Ishikawa (cell line): Measurements from ENCODE around the gene SYT12.

Experiments
- CEBPB ChIP-seq: IDR thresholded peaks from 2 replicates; pipeline ENCODE4 v1.6.1; 2012
- CREB1 ChIP-seq: IDR thresholded peaks from 2 replicates; pipeline ENCODE4 v1.6.1; 2012; ENCODE audit warnings: low read depth
- EGR1 ChIP-seq: IDR thresholded peaks from 2 replicates; pipeline ENCODE4 v1.6.1; 2012
- EP300 ChIP-seq: IDR thresholded peaks from 2 replicates; pipeline ENCODE4 v1.6.1; 2012; ENCODE audit warnings: borderline replicate concordance
- FOXM1 ChIP-seq: IDR thresholded peaks from 2 replicates; pipeline ENCODE4 v1.6.1; 2012; ENCODE audit warnings: low read depth, borderline replicate concordance
- MAX ChIP-seq: IDR thresholded peaks from 2 replicates; pipeline ENCODE4 v1.6.1; 2012
- NFIC ChIP-seq: IDR thresholded peaks from 2 replicates; pipeline ENCODE4 v1.6.1; 2012
- RAD21 ChIP-seq: IDR thresholded peaks from 2 replicates; pipeline ENCODE4 v1.6.1; 2012; ENCODE audit warnings: low read depth
- REST ChIP-seq: IDR thresholded peaks from 2 replicates; pipeline ENCODE4 v1.6.1; 2012; ENCODE audit warnings: low read depth, mild to moderate bottlenecking
- TAF1 ChIP-seq: IDR thresholded peaks from 2 replicates; pipeline ENCODE4 v1.6.1; 2012; ENCODE audit warnings: low read depth, mild to moderate bottlenecking
- TCF12 ChIP-seq: IDR thresholded peaks from 2 replicates; pipeline ENCODE4 v1.6.1; 2012; ENCODE audit warnings: low read depth
- TEAD4 ChIP-seq: IDR thresholded peaks from 2 replicates; pipeline ENCODE4 v1.6.1; 2012
- YY1 ChIP-seq: IDR thresholded peaks from 2 replicates; pipeline ENCODE4 v1.6.1; 2012; ENCODE audit warnings: low read depth
- ZBTB7A ChIP-seq: IDR thresholded peaks from 2 replicates; pipeline ENCODE4 v1.6.1; 2012; ENCODE audit warnings: low read depth
- TF ChIP-seq, protein P1 (sequence below): IDR thresholded peaks from 2 replicates; pipeline ENCODE4 v1.6.1; 2012

The SYT12 gene

GRCh38 chr11:67051945-67052488 is 29.1 kb downstream of the SYT12 start:
- TF ChIP-seq NFIC (no peak), REST (no peak), RAD21 (no peak), ZBTB7A (no peak), MAX (no peak), CREB1 (no peak), FOXM1 (no peak), CEBPB (no peak), TEAD4 (no peak), EP300 (no peak), TAF1 (no peak), TCF12 (no peak), YY1 (no peak), EGR1 (no peak)
- TF ChIP-seq, protein P1, sequence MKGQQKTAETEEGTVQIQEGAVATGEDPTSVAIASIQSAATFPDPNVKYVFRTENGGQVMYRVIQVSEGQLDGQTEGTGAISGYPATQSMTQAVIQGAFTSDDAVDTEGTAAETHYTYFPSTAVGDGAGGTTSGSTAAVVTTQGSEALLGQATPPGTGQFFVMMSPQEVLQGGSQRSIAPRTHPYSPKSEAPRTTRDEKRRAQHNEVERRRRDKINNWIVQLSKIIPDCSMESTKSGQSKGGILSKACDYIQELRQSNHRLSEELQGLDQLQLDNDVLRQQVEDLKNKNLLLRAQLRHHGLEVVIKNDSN: no peak

GRCh38 chr11:67052891-67053290 is 30.0 kb downstream of the SYT12 start:
- TF ChIP-seq FOXM1 (no peak), TCF12 (no peak), CEBPB (no peak), EP300 (no peak), REST (no peak), TAF1 (no peak), NFIC (no peak), EGR1 (no peak), TEAD4 (no peak), YY1 (no peak), MAX (no peak), CREB1 (no peak), RAD21 (no peak), ZBTB7A (no peak)
- TF ChIP-seq, protein P1: no peak

GRCh38 chr11:67053896-67054329 is 31.0 kb downstream of the SYT12 start:
- peak; percentile 71; the same call in 1 of the 2 replicates for TF ChIP-seq ZBTB7A
- no peak for TF ChIP-seq NFIC
- TF ChIP-seq TCF12: no peak
- TF ChIP-seq CREB1: no peak
- no peak for TF ChIP-seq YY1
- peak; percentile 89 for TF ChIP-seq RAD21
- TF ChIP-seq MAX: no peak
- TF ChIP-seq EGR1: no peak
- no peak for TF ChIP-seq CEBPB
- TF ChIP-seq EP300: no peak
- TF ChIP-seq TAF1: no peak
- no peak for TF ChIP-seq TEAD4
- TF ChIP-seq, protein P1: no peak

DNA sequence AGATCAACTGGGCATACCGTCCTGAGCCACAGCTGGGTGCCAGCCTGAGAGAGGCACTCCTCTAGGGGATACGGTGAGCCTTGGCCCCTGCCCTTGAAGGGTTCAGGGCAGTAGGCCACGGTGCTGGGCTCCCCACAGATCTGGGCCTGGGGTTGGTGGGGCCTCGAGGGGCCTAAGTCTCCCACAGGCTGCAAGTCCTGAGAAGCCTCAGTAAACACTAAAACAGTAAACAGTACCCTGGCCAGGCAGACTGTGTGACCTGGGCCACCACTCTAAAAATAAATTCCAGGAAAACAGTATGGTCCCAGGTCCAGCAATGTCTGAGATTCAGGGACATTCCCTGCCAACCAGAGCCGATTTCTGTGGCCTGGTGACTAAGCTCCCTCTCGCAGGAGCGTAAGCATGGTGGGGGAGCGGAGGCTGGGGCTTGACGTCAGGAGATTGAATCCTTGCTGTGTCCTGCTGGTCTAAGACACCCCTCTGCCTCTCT is 31.5 kb downstream of the SYT12 start:
- TF ChIP-seq TEAD4: no peak
- TF ChIP-seq MAX: no peak

DNA sequence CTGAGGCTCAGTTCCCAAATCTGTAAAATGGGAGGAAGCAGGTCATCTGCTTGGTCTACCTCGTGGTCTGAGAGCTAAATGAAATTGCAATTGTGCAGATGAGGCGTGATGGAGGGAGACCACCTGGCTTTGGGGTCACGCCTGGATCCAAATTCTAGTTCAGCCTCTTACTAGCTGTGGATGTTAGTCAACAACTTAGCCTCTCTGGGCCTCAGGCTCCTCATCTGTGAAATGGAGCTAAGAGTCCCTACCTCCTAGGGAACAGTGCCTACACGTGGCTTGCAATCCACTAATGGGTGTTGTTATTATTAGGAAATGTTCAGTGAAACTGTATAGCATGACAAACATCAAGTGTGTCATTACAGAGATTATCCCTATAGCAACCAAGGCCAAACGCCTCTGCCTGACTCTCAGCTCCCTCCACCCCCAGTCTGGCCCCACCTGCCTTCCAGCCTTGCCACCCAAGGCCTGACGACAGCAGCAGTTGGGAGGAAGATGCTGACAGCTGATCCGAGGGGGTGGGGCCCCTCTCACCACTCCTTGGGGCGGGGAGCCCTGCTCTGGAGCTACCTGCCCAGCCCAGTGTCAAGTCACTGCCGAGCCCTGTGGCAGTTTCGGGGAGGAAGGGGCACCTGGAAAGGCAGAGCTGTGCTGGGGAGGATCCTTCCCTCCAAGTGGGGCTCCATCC is 32.0 kb downstream of the SYT12 start:
- TF ChIP-seq YY1: no peak
- TF ChIP-seq FOXM1: no peak
- no peak for TF ChIP-seq MAX
- TF ChIP-seq TAF1: no peak
- TF ChIP-seq TCF12: no peak; the same call in 1 of the 2 replicates
- TF ChIP-seq CEBPB: no peak
- TF ChIP-seq, protein P1: no peak; the same call in 1 of the 2 replicates
- TF ChIP-seq REST: no peak
- TF ChIP-seq EGR1: no peak
